PC-3 (cell line): ENCODE data around the gene WWC1.

Source experiments
- EZH2 ChIP-seq: fragments of 300-600 bp; sonication (generic); IDR thresholded peaks from one replicate; pipeline ENCODE4 v1.6.1; 2017; ENCODE audit warnings: antibody characterized with exemption, mild to moderate bottlenecking, low read length; ENCODE audit not compliant: unreplicated experiment
- EZH2phosphoT487 ChIP-seq: fragments of 300-600 bp; sonication (generic); IDR thresholded peaks from 2 replicates; pipeline ENCODE4 v1.6.1; 2018; ENCODE audit warnings: mild to moderate bottlenecking, antibody characterized with exemption, low read length, borderline replicate concordance
- TF ChIP-seq, protein P1 (sequence below): fragments of 300-600 bp; sonication (generic); conservative IDR thresholded peaks from 2 replicates; pipeline ENCODE4 v1.5.1; 2017; ENCODE audit warnings: antibody characterized with exemption, low read depth, mild to moderate bottlenecking, low read length

DNA sequence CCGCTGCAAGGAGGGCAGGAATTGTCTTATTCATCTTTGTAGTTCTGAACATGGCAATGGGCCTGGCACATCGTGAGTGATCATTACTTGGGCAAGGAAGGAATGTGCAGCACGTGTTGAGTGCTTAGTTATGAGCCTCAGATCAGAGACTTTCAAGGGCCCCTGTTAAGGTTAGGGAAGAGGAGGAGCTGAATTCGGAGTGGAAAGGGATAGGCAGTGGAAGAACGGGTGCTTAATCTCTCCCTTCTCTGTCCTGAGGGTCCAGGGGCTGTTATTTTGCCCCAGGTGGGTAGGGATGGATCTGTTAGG lies 135.4 kb downstream of the WWC1 start:
- TF ChIP-seq, protein P1, sequence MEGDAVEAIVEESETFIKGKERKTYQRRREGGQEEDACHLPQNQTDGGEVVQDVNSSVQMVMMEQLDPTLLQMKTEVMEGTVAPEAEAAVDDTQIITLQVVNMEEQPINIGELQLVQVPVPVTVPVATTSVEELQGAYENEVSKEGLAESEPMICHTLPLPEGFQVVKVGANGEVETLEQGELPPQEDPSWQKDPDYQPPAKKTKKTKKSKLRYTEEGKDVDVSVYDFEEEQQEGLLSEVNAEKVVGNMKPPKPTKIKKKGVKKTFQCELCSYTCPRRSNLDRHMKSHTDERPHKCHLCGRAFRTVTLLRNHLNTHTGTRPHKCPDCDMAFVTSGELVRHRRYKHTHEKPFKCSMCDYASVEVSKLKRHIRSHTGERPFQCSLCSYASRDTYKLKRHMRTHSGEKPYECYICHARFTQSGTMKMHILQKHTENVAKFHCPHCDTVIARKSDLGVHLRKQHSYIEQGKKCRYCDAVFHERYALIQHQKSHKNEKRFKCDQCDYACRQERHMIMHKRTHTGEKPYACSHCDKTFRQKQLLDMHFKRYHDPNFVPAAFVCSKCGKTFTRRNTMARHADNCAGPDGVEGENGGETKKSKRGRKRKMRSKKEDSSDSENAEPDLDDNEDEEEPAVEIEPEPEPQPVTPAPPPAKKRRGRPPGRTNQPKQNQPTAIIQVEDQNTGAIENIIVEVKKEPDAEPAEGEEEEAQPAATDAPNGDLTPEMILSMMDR = no peak
- TF ChIP-seq EZH2phosphoT487 (no peak), EZH2 (no peak)
